Neural cell (in vitro differentiated cells): ENCODE results near the gene ORC3.

Experiments
- EP300 ChIP-seq: fragments of 450-650 bp; conservative IDR thresholded peaks from 2 replicates; pipeline ENCODE4 v1.6.1; 2014; ENCODE audit warnings: antibody characterized with exemption, mild to moderate bottlenecking, moderate library complexity; ENCODE audit not compliant: poor library complexity, severe bottlenecking
- EZH2 ChIP-seq: fragments of 200-600, 300-800 bp; shearing (Covaris generic), sonication (generic); IDR thresholded peaks from 2 replicates; pipeline ENCODE4 v1.6.1; 2014; ENCODE audit warnings: antibody characterized with exemption, low read length, borderline replicate concordance, mild to moderate bottlenecking; ENCODE audit not compliant: insufficient read depth, poor library complexity, severe bottlenecking
- RAD21 ChIP-seq: fragments of 450-650 bp; conservative IDR thresholded peaks from 2 replicates; pipeline ENCODE4 v1.6.1; 2014; ENCODE audit warnings: antibody characterized with exemption, mild to moderate bottlenecking, moderate library complexity
- TF ChIP-seq, protein P1 (sequence below): fragments of 450-650 bp; IDR thresholded peaks from 2 replicates; pipeline ENCODE4 v1.5.1; 2014; ENCODE audit warnings: antibody characterized with exemption, mild to moderate bottlenecking, moderate library complexity; ENCODE audit not compliant: poor library complexity, severe bottlenecking

DNA sequence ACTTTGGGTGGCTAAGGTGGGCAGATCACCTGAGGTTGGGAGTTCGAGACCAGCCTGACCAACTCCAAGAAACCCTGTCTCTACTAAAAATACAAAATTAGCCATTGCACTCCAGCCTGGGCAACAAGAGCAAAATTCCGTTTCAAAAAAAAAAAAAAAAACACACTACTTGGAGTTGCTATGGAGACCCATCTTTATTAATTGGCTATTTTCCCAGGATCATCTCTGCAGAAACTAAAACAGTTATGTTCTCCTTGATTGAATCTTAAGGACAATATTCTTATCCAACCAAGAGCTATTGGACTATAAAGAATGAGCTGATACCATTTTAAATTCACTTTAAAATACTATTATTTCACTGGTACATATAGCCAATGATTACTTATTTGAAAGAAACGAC is 97.4 kb downstream of the ORC3 start:
- TF ChIP-seq, protein P1, sequence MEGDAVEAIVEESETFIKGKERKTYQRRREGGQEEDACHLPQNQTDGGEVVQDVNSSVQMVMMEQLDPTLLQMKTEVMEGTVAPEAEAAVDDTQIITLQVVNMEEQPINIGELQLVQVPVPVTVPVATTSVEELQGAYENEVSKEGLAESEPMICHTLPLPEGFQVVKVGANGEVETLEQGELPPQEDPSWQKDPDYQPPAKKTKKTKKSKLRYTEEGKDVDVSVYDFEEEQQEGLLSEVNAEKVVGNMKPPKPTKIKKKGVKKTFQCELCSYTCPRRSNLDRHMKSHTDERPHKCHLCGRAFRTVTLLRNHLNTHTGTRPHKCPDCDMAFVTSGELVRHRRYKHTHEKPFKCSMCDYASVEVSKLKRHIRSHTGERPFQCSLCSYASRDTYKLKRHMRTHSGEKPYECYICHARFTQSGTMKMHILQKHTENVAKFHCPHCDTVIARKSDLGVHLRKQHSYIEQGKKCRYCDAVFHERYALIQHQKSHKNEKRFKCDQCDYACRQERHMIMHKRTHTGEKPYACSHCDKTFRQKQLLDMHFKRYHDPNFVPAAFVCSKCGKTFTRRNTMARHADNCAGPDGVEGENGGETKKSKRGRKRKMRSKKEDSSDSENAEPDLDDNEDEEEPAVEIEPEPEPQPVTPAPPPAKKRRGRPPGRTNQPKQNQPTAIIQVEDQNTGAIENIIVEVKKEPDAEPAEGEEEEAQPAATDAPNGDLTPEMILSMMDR, result no peak
- TF ChIP-seq EP300 (no peak), EZH2 (no peak), RAD21 (no peak)
